NB4 (cell line): ENCODE data around the gene SORD.

Experiments used
- DNase-seq: peaks from one replicate; pipeline ENCODE4 v3.0.0; 2010; ENCODE audit warnings: low read depth
- H3K4me3 ChIP-seq: one replicate; pipeline ENCODE4 v1.5.1; 2011; ENCODE audit warnings: mild to moderate bottlenecking, low read depth, low read length, moderate library complexity
- CTCF ChIP-seq: IDR thresholded peaks from one replicate; pipeline ENCODE4 v1.5.1; 2012; ENCODE audit warnings: low read depth, low read length
- MAX ChIP-seq: IDR thresholded peaks from 2 replicates; pipeline ENCODE4 v1.6.1; 2011; ENCODE audit warnings: low read depth, low read length
- MYC ChIP-seq: IDR thresholded peaks from 2 replicates; pipeline ENCODE4 v1.6.1; 2011; ENCODE audit warnings: low read depth, low read length
- POLR2A ChIP-seq: IDR thresholded peaks from 2 replicates; pipeline ENCODE4 v1.6.1; 2011; ENCODE audit warnings: mild to moderate bottlenecking; ENCODE audit not compliant: insufficient read length; ENCODE audit errors: extremely low read depth

Gene SORD

GRCh38 chr15:45091161-45091560 is 68.2 kb downstream of the SORD start:
- DNase-seq, result no peak
- no peak overlapping the region for H3K4me3 ChIP-seq

GRCh38 chr15:45091576-45091975 is 68.6 kb downstream of the SORD start:
- TF ChIP-seq MYC (no peak), POLR2A (no peak), CTCF (no peak), MAX (no peak)
- no peak overlapping the region for H3K4me3 ChIP-seq
- no peak for DNase-seq

More at GRCh38 chr15:45091161-45091560, 68.2 kb downstream of the SORD start:
- TF ChIP-seq POLR2A (no peak), MYC (no peak), MAX (no peak)

- H3K4me3 ChIP-seq, result no peak overlapping the region
Measured at GRCh38 chr15:45093013-45093412, 70.0 kb downstream of the SORD start.

GRCh38 chr15:45093622-45094357 is 70.8 kb downstream of the SORD start:
- no peak for TF ChIP-seq MAX
- no peak for TF ChIP-seq POLR2A
- no peak for TF ChIP-seq CTCF
- TF ChIP-seq MYC, result no peak
- DNase-seq, result no peak
- no peak overlapping the region for H3K4me3 ChIP-seq

More at GRCh38 chr15:45093013-45093412, 70.0 kb downstream of the SORD start:
- TF ChIP-seq MAX (no peak), CTCF (no peak), MYC (no peak), POLR2A (no peak)
- no peak for DNase-seq

GRCh38 chr15:45094358-45094730 is 71.3 kb downstream of the SORD start:
- H3K4me3 ChIP-seq, result no peak overlapping the region
- TF ChIP-seq CTCF (no peak), MYC (no peak), MAX (no peak), POLR2A (no peak)
- DNase-seq, result no peak

GRCh38 chr15:45095661-45096060 is 72.7 kb downstream of the SORD start:
- no peak overlapping the region for H3K4me3 ChIP-seq
- TF ChIP-seq MAX (no peak), POLR2A (no peak), CTCF (no peak), MYC (no peak)
- DNase-seq, result no peak
